Measurements from ENCODE around the gene RNU1-3. TPM values are rescaled to one million over a fixed set of nuclear protein-coding genes. Genes with fewer than 3 reads are reported as not detected.

RNU1-3 gene
- total and polyA plus RNA-seq, 9 of the 15 experiments (the other 6 are each of a cell fraction or from before 2014, with no cell fraction given): under 0.01 to 32,823 (median 2,538) TPM; not detected in 4

DNA sequence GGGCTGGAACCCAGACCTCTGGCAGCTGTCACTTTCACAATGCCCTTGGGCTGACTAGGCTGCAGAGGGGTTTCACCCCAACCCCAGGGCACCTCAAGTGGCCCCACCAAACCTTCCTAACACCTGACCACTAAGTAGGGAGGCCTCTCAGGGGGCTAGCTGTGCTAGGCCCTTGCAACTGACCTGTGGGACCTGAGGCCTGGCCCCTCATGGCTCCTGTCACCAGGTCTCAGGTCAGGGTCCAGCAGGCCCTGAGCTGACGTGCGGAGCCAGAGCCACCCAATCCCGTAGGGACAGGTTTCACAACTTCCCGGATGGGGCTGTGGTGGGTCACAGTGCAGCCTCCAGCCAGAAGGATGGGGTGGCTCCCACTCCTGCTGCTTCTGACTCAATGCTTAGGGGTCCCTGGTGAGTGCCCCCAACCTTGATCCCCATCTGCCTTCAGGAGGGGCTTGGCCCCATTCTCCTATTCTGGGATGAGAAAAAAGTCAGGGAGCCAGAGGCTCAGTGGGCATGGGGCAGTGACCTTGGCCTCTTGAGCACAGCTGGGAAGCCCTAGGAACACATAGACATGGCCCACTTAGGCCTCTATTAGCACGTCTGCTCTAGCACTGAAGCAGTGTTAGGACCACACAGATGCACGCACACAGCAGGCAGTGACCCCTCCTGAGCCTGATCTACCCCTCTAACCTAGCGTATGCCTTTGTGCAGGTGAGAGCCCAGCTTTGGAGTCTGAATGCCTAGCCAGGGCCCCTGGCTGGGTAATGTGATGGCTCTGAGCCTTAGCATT lies 21.3 kb downstream of the RNU1-3 start (continued):
- TF ChIP-seq, protein P1, sequence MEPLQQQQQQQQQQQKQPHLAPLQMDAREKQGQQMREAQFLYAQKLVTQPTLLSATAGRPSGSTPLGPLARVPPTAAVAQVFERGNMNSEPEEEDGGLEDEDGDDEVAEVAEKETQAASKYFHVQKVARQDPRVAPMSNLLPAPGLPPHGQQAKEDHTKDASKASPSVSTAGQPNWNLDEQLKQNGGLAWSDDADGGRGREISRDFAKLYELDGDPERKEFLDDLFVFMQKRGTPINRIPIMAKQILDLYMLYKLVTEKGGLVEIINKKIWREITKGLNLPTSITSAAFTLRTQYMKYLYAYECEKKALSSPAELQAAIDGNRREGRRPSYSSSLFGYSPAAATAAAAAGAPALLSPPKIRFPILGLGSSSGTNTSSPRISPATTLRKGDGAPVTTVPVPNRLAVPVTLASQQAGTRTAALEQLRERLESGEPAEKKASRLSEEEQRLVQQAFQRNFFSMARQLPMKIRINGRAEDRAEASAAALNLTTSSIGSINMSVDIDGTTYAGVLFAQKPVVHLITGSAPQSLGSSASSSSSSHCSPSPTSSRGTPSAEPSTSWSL (CRISPR knock-in tag; IDR thresholded peaks at IDR 0.05; ENCODE audit: borderline replicate concordance): peak; percentile 91
- TF ChIP-seq, protein P2, sequence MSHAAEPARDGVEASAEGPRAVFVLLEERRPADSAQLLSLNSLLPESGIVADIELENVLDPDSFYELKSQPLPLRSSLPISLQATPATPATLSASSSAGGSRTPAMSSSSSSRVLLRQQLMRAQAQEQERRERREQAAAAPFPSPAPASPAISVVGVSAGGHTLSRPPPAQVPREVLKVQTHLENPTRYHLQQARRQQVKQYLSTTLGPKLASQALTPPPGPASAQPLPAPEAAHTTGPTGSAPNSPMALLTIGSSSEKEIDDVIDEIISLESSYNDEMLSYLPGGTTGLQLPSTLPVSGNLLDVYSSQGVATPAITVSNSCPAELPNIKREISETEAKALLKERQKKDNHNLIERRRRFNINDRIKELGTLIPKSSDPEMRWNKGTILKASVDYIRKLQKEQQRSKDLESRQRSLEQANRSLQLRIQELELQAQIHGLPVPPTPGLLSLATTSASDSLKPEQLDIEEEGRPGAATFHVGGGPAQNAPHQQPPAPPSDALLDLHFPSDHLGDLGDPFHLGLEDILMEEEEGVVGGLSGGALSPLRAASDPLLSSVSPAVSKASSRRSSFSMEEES (CRISPR knock-in tag; IDR thresholded peaks at IDR 0.05): peak; percentile 6; the same call in 1 of the 2 replicates
- TF ChIP-seq, protein P3, sequence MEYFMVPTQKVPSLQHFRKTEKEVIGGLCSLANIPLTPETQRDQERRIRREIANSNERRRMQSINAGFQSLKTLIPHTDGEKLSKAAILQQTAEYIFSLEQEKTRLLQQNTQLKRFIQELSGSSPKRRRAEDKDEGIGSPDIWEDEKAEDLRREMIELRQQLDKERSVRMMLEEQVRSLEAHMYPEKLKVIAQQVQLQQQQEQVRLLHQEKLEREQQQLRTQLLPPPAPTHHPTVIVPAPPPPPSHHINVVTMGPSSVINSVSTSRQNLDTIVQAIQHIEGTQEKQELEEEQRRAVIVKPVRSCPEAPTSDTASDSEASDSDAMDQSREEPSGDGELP (CRISPR knock-in tag; IDR thresholded peaks at IDR 0.05; ENCODE audit: borderline replicate concordance): peak; percentile 71; the same call in 1 of the 2 replicates
- TF ChIP-seq ZNF695 (CRISPR knock-in tag; IDR thresholded peaks at IDR 0.05) (peak; percentile 42; the same call in 1 of the 2 replicates), ETV1 (tag; conservative IDR thresholded peaks at IDR 0.05; ENCODE audit: low read depth) (0 out of 2 replicates have a peak, but pooled peaks have one; percentile 20), CEBPB (tag; IDR thresholded peaks at IDR 0.05) (peak; percentile 94), PHB (CRISPR knock-in tag; IDR thresholded peaks at IDR 0.05) (peak; percentile 96), POLR2B (IDR thresholded peaks at IDR 0.05; ENCODE audit: low read depth, partially characterized antibody) (peak; percentile 25), MAZ (CRISPR knock-in tag; conservative IDR thresholded peaks at IDR 0.05 in 1 of 2, IDR thresholded peaks at IDR 0.05 in 1 of 2) (peak in 1 of 2 experiments; percentile 57; a peak in 2 of 4 replicates)
- TF ChIP-seq, protein P4, sequence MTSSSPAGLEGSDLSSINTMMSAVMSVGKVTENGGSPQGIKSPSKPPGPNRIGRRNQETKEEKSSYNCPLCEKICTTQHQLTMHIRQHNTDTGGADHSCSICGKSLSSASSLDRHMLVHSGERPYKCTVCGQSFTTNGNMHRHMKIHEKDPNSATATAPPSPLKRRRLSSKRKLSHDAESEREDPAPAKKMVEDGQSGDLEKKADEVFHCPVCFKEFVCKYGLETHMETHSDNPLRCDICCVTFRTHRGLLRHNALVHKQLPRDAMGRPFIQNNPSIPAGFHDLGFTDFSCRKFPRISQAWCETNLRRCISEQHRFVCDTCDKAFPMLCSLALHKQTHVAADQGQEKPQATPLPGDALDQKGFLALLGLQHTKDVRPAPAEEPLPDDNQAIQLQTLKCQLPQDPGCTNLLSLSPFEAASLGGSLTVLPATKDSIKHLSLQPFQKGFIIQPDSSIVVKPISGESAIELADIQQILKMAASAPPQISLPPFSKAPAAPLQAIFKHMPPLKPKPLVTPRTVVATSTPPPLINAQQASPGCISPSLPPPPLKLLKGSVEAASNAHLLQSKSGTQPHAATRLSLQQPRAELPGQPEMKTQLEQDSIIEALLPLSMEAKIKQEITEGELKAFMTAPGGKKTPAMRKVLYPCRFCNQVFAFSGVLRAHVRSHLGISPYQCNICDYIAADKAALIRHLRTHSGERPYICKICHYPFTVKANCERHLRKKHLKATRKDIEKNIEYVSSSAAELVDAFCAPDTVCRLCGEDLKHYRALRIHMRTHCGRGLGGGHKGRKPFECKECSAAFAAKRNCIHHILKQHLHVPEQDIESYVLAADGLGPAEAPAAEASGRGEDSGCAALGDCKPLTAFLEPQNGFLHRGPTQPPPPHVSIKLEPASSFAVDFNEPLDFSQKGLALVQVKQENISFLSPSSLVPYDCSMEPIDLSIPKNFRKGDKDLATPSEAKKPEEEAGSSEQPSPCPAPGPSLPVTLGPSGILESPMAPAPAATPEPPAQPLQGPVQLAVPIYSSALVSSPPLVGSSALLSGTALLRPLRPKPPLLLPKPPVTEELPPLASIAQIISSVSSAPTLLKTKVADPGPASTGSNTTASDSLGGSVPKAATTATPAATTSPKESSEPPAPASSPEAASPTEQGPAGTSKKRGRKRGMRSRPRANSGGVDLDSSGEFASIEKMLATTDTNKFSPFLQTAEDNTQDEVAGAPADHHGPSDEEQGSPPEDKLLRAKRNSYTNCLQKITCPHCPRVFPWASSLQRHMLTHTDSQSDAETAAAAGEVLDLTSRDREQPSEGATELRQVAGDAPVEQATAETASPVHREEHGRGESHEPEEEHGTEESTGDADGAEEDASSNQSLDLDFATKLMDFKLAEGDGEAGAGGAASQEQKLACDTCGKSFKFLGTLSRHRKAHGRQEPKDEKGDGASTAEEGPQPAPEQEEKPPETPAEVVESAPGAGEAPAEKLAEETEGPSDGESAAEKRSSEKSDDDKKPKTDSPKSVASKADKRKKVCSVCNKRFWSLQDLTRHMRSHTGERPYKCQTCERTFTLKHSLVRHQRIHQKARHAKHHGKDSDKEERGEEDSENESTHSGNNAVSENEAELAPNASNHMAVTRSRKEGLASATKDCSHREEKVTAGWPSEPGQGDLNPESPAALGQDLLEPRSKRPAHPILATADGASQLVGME (CRISPR knock-in tag; IDR thresholded peaks at IDR 0.05): peak; percentile 90
- TF ChIP-seq, protein P5, sequence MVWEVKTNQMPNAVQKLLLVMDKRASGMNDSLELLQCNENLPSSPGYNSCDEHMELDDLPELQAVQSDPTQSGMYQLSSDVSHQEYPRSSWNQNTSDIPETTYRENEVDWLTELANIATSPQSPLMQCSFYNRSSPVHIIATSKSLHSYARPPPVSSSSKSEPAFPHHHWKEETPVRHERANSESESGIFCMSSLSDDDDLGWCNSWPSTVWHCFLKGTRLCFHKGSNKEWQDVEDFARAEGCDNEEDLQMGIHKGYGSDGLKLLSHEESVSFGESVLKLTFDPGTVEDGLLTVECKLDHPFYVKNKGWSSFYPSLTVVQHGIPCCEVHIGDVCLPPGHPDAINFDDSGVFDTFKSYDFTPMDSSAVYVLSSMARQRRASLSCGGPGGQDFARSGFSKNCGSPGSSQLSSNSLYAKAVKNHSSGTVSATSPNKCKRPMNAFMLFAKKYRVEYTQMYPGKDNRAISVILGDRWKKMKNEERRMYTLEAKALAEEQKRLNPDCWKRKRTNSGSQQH (CRISPR knock-in tag; IDR thresholded peaks at IDR 0.05): 0 out of 2 replicates have a peak, but pooled peaks have one; percentile 58
- TF ChIP-seq, protein P6, sequence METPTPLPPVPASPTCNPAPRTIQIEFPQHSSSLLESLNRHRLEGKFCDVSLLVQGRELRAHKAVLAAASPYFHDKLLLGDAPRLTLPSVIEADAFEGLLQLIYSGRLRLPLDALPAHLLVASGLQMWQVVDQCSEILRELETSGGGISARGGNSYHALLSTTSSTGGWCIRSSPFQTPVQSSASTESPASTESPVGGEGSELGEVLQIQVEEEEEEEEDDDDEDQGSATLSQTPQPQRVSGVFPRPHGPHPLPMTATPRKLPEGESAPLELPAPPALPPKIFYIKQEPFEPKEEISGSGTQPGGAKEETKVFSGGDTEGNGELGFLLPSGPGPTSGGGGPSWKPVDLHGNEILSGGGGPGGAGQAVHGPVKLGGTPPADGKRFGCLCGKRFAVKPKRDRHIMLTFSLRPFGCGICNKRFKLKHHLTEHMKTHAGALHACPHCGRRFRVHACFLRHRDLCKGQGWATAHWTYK (CRISPR knock-in tag; IDR thresholded peaks at IDR 0.05): peak; percentile 96
